ENCODE data around the gene KAZN.

KAZN gene

GRCh38 chr1:15055736-15056415, 457.4 kb downstream of the KAZN start:
- TF ChIP-seq EZH2phosphoT487 (IDR thresholded peaks at IDR 0.05; ENCODE audit: borderline replicate concordance, low read length) (no peak), CTCF (IDR thresholded peaks at IDR 0.05; ENCODE audit: low read depth, low read length, poor library complexity, severe bottlenecking) (no peak)
- Histone ChIP-seq H3K4me3 (ENCODE audit: low read length) (no peak overlapping the region), H3K36me3 (ENCODE audit: control insufficient read depth, low read length) (no peaks in the 10 kb centered on the region), H3F3A (ENCODE audit: control insufficient read depth, insufficient read depth) (no peaks in the 10 kb centered on the region), H3K9me3 (ENCODE audit: control insufficient read depth, insufficient read depth, low read length) (no peaks in the 10 kb centered on the region; the same call in 1 of the 2 replicates), H3K4me2 (ENCODE audit: low read length) (no peak overlapping the region), H3K79me2 (ENCODE audit: control insufficient read depth, low read length) (no peaks in the 10 kb centered on the region), H3K9me2 (replicated peaks; ENCODE audit: control insufficient read depth, low read length) (no peaks in the 10 kb centered on the region), H4K20me1 (ENCODE audit: control insufficient read depth, insufficient read depth, low read depth, low read length) (no peaks in the 10 kb centered on the region), H3K27ac (ENCODE audit: low read depth, low read length) (no peak overlapping the region), H3K27me3 (ENCODE audit: control insufficient read depth, low read length) (no peaks in the 10 kb centered on the region), H3K4me1 (ENCODE audit: control insufficient read depth, low read length) (no peaks in the 10 kb centered on the region)

DNA sequence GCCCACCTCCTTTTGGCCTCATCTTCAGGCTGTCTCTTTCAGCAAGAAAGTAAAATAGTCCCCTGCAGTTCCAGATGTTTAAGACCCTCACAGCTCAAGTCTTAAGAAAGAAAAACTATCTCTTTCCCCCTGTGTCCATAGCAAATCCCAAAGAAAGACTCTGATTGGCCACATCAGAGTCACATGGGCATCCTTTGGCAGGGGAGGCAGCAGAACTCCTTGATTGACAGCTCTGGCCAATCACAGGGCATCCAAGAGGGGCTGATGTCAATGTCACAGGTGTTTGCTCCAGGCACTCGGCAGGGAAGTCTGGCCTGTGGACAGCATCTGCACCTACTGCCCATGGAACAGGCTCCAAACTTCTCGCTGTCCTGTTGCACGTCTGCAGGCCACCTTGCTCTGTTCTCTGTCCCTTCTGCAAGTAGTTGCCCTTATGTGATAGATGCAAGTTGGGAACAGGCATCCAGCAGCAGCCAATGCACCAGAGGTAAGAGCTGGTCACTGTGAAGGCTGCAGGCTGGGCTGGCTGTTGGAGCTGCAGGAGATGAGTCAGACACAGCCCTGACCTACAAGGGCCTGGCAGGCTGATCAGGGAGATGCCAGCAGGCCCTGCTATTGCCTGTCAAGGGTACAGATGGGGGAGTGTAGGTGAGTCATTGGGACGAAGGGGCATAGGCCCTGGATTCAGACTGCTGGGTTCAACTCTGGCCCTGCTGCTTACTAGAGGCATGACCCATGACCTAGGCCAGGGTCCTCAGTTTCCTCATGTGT, 458.2 kb downstream of the KAZN start:
- H3K27me3 ChIP-seq (ENCODE audit: control insufficient read depth, low read length), result no peaks in the 10 kb centered on the region
- no peak overlapping the region for H3K4me2 ChIP-seq (ENCODE audit: low read length)
- H3K4me3 ChIP-seq (ENCODE audit: low read length), result no peak overlapping the region
- H3K4me1 ChIP-seq (ENCODE audit: control insufficient read depth, low read length), result no peaks in the 10 kb centered on the region
- H3K27ac ChIP-seq (ENCODE audit: low read depth, low read length), result no peak overlapping the region
- H3K9me3 ChIP-seq (ENCODE audit: control insufficient read depth, insufficient read depth, low read length), result no peaks in the 10 kb centered on the region; the same call in 1 of the 2 replicates
- H4K20me1 ChIP-seq (ENCODE audit: control insufficient read depth, insufficient read depth, low read depth, low read length), result no peaks in the 10 kb centered on the region
- H3K79me2 ChIP-seq (ENCODE audit: control insufficient read depth, low read length), result no peaks in the 10 kb centered on the region
- no peak for TF ChIP-seq CTCF (IDR thresholded peaks at IDR 0.05; ENCODE audit: low read depth, low read length, poor library complexity, severe bottlenecking)
- TF ChIP-seq EZH2phosphoT487 (IDR thresholded peaks at IDR 0.05; ENCODE audit: borderline replicate concordance, low read length), result no peak
- no peaks in the 10 kb centered on the region for H3K9me2 ChIP-seq (replicated peaks; ENCODE audit: control insufficient read depth, low read length)
- no peaks in the 10 kb centered on the region for H3K36me3 ChIP-seq (ENCODE audit: control insufficient read depth, low read length)
- H3F3A ChIP-seq (ENCODE audit: control insufficient read depth, insufficient read depth), result no peaks in the 10 kb centered on the region

GRCh38 chr1:15057834-15058233, 459.3 kb downstream of the KAZN start:
- H3K36me3 ChIP-seq (ENCODE audit: control insufficient read depth, low read length), result no peaks in the 10 kb centered on the region
- no peak overlapping the region for H3K27ac ChIP-seq (ENCODE audit: low read depth, low read length)
- H3K4me1 ChIP-seq (ENCODE audit: control insufficient read depth, low read length), result no peaks in the 10 kb centered on the region
- no peak overlapping the region for H3K4me3 ChIP-seq (ENCODE audit: low read length)
- H3F3A ChIP-seq (ENCODE audit: control insufficient read depth, insufficient read depth), result no peaks in the 10 kb centered on the region
- H3K4me2 ChIP-seq (ENCODE audit: low read length), result no peak overlapping the region
- no peaks in the 10 kb centered on the region for H3K27me3 ChIP-seq (ENCODE audit: control insufficient read depth, low read length)
- H3K9me2 ChIP-seq (replicated peaks; ENCODE audit: control insufficient read depth, low read length), result no peaks in the 10 kb centered on the region
- peaks cover 7% of the 10 kb centered on the region; the same call in 1 of the 2 replicates for H3K9me3 ChIP-seq (ENCODE audit: control insufficient read depth, insufficient read depth, low read length)
- H4K20me1 ChIP-seq (ENCODE audit: control insufficient read depth, insufficient read depth, low read depth, low read length), result no peaks in the 10 kb centered on the region
- TF ChIP-seq EZH2phosphoT487 (IDR thresholded peaks at IDR 0.05; ENCODE audit: borderline replicate concordance, low read length) (no peak), CTCF (IDR thresholded peaks at IDR 0.05; ENCODE audit: low read depth, low read length, poor library complexity, severe bottlenecking) (no peak)
- H3K79me2 ChIP-seq (ENCODE audit: control insufficient read depth, low read length), result no peaks in the 10 kb centered on the region
